Measurements from ENCODE around the gene LRRC45.

GRCh38 chr17:81978524-81979298 is 44.4 kb upstream of the LRRC45 start:
- TF ChIP-seq, protein P1, sequence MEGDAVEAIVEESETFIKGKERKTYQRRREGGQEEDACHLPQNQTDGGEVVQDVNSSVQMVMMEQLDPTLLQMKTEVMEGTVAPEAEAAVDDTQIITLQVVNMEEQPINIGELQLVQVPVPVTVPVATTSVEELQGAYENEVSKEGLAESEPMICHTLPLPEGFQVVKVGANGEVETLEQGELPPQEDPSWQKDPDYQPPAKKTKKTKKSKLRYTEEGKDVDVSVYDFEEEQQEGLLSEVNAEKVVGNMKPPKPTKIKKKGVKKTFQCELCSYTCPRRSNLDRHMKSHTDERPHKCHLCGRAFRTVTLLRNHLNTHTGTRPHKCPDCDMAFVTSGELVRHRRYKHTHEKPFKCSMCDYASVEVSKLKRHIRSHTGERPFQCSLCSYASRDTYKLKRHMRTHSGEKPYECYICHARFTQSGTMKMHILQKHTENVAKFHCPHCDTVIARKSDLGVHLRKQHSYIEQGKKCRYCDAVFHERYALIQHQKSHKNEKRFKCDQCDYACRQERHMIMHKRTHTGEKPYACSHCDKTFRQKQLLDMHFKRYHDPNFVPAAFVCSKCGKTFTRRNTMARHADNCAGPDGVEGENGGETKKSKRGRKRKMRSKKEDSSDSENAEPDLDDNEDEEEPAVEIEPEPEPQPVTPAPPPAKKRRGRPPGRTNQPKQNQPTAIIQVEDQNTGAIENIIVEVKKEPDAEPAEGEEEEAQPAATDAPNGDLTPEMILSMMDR (IDR thresholded peaks at IDR 0.05; ENCODE audit: insufficient read depth, low read length) = no peak
- peak; percentile 14; the same call in 1 of the 2 replicates for TF ChIP-seq POLR2AphosphoS5 (IDR thresholded peaks at IDR 0.05; ENCODE audit: low read depth)

Measured in HL-60 (cell line).